GM18907 (cell line): Measurements from ENCODE around the gene CASP3.

Experiments used
- ATAC-seq: cut with Tn5 transposase; IDR thresholded peaks from one replicate; pipeline ENCODE4 v1.9.1; 2021; ENCODE audit warnings: mild to moderate bottlenecking, moderate library complexity; ENCODE audit not compliant: unreplicated experiment

The CASP3 gene

DNA sequence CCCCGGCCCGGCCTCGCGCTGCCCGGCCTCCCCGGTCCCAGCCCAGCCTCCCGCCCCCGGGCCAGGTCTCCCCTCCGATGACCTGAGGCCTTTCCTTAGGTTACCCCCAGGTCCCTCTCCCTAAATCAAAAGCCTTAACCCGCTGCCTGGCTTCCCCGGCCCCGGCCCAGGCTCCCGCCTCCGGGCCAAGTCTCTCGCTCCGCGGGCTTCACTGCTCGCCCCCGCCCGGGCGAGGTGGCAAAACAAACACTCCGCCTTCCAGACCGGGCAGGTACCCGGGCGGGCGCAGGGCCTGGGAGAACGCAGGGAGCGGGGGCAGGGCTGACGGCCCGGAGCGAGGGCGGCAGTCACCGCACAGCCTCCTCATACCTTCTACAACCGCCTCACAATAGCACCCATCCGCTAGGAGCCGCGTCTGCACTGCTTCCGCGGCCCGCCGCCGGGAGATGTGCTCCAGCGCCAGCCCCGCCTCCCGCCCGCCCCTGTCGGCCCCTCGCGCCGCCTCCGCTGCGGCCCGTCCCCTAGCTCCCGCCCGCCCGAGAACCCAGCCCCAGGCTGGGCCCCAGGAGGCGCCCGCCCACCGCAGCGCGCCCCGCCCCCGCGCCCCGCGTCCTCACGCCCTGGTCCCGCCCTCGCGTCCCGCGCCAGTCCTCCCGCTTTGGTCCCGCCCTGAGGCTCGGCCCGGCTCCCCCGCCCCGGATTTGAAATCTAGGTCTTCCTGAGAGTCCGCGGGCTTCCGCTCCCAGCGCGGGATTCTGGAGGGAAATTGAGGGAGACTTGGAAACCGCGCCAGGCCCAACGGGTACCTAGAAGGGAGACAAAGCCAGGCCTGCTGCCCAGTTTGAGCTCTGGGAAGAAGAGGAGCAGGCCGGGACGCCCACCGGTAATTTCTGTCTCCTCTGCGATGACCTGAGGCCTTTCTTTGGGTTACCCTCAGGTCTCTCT lies at the start of gene CASP3, which contains the start of gene PRIMPOL:
TSS of gene CASP3 (minus strand) at position 422 of the 945 bp plus-strand sequence. CDS start 10,994 bp downstream, outside the sequence.
TSS of gene PRIMPOL (plus strand) at position 713 of the 945 bp plus-strand sequence. CDS start 7,403 bp downstream, outside the sequence.
- peak; percentile 85 for ATAC-seq

DNA sequence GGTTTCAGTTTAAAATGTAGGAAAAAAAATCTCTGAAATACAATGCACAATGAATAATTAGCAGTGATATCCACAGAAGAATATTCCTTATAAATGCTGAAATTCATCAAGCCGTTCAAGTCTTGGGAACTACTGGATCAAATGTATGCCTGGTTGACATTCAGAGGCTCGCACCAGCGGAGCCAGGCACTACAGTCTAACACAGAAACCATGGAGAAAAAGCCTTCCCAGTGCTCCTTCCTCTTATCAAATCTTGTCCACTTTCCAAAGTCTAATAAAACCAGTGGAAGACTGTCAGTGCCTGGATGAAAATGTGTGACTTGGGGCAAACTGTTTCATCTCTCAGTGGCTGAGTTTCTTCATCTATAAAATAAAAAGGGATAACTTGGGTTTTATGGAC lies 48.7 kb upstream of the CASP3 start:
- ATAC-seq = no peak

DNA sequence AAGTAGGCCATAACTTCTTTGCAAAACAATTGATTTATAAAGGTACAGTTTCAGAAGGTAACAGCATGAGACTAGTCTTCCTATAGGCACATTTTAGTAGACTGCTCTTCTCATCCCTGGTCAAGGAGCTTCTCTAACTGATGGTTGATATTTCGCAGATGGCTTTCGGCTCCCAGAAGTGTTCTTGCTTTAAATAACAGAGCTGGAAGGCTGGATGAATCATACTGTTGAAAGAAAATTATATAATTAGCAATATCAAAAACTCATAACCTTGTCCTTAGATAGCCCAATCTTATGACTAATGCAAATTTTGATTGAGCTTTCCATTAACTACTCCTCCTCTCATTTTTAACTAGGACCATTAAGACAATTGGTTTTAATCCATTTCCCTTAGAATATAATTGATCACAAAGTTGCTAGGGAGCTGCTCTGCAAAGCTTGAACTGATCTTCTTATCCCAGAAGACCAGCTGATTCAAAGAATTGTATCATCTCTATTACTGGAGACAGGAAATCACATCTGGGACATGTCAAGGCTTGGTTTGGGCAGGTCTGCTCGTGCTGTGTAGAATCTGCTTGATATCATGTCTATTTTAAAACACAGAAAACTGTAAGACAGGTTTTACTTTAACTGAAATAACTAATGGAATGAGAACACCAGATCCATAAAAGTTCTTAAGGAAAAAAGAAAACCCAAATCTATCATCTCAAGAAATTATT lies 46.1 kb upstream of the CASP3 start:
- ATAC-seq = no peak

DNA sequence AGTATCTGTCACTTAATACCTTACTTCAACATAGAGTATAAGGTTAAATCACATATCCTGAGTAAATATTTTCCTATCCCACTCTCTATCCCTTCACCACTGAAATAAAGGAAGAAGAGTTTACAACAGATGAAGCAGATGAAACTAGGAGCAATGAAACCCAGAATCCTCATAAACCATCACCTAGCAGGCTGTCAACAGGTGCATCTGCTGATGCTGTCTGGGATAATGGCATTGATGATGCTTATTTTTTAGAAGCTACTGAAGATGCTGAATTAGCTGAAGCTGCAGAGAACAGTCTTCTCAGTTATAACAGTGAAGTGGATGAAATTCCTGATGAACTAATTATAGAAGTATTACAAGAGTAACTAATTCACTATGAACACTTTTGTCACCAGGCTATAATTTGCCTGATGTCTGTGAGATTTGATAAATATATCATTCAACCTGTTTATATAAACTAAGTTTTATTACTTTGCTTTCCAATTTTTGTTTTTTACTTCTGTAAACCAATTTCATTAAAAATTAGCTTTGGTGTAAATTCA lies 45.2 kb upstream of the CASP3 start:
- ATAC-seq = no peak

DNA sequence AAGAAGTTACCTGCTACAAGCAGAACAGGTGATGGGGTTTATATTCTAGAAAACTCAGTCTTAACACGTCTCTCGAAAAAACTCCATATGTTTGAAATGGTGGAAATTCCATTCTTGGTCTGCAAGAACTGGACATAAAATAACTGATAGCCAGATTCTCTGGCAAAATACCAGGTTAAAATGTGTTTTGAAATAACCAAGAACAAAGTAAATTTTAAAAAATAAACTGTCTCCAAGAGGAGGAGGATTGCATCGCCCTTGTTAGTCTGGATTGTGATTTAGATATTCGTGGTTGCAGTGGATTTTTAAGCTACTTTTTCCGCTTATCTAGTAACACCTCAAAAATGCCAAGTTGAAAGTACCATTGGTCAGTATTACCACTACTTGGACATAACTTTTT lies 43.8 kb upstream of the CASP3 start:
- ATAC-seq = no peak

DNA sequence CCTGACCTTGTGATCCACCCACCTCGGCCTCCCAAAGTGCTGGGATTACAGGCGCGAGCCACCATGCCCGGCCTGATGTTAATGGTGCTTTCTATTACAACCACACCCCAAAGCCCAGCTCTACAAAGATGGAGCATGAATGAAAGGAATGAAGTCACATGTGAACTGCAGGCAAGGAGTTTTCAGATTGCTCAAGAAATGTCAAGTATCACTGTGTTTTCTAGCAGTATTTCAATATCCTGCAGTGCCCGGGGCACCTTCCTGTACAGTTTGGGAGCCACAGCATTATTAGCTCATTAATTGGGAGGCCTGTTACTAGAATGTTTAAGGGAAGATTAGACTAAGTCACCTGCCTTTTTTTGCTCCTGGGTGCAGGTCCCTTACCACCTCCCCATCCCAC lies 40.4 kb upstream of the CASP3 start:
- ATAC-seq = no peak

DNA sequence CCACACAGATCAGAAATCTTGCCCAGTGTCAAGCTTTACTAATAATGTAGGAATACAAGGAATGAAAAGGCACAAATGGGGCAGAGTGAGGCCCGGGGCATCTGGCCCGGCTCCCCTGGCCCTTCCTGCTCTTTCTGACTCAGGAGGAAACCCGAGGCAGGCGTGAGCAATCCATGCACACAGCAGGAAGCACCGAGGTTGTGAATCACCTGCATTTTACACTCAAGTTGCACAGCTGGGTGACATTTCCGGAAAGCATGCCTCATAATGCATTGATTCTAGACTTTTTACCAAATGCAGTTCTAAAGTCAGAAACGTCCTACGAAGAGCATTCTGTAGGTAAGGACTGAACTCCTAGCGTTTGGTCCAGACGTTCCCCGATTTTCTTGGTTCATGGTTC lies 39.2 kb upstream of the CASP3 start:
- no peak for ATAC-seq

DNA sequence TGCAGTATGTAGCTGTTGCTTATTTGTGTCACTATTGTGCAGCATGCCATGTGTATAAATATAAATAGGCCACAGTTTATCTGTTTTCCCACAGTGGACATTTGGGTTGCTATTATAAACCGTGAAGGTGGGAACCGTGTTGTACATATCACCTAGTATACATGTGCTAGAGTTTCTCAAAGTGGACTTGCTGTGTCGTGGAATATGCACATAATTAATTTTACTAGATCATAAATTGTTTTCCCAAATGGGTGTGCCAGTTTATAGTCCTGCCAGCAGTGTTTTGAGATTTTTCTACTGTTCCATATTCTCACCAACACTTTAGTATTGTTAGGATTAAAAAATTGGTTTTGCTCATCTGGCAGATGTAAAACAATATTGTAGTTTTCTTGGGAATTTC lies 38.8 kb upstream of the CASP3 start:
- no peak for ATAC-seq

DNA sequence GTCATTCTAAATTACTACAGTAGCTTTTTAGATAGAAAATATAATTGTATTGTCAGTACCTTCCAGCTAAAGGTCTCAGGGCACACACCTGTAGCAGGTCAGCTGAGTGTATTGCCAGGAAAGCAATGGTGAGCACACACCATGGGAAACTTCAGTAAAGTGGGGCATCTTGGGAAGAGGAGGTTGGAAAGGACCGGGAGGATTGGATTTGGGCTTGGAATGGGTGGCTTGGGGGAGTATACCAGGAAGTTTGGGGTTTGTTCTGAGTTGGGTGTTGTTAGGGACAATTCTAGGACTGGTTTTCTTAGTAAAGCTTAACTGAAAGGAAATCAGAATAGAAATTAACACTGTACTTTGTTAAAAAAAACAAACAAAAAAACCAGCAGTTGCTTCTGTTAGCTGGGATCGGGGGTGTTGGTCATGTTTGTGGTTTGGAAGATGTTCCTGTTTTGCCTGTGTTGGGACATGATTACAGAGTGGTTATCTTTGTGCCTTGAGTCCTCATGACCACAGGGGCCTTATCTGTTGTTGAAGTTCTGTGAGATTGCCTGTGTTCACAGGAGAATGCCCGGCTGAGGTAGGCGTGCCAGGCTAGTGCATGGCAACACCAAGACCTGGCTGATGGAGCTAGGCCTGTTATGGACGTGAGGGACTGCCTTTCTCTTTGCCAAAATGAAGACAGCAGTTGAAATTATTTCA lies 35.4 kb upstream of the CASP3 start:
- ATAC-seq = no peak

DNA sequence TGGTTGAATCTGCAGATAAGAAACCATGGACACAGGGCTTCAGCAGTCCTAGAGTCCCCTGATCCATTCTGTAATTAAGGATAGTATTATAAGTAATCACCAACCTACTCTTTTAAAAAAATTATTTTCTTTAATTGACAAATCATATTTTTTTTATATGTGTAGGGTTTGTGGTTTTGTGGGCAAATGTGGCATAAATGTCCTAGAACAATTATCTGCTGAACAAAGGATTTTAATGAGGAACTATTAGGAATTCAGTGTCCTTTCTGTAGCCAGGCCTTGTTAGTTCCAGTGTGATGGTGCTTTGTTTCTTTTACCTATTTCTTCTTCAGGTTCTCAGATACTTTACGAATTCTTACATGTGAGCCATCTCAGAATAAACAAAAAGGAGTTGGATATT lies 32.7 kb upstream of the CASP3 start:
- ATAC-seq = no peak

DNA sequence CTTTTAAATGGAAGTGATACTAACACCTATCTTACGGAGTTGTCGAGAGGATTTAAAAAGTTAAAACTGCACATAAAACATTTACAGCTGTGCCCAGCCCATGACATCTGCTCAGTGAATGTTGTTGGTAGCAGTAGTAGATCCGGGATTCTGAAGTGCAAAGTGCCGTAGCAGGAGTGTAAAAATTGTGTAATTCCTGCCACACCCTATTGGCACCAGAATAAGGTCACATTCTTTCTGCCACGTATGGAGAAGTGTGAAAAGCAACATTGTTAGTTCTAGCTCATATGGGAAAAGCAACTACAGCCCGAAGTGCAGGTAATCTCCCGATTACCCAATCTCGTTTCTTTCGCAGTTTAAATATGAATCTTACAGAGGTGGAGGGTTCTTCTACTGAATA lies 31.5 kb upstream of the CASP3 start:
- no peak for ATAC-seq

DNA sequence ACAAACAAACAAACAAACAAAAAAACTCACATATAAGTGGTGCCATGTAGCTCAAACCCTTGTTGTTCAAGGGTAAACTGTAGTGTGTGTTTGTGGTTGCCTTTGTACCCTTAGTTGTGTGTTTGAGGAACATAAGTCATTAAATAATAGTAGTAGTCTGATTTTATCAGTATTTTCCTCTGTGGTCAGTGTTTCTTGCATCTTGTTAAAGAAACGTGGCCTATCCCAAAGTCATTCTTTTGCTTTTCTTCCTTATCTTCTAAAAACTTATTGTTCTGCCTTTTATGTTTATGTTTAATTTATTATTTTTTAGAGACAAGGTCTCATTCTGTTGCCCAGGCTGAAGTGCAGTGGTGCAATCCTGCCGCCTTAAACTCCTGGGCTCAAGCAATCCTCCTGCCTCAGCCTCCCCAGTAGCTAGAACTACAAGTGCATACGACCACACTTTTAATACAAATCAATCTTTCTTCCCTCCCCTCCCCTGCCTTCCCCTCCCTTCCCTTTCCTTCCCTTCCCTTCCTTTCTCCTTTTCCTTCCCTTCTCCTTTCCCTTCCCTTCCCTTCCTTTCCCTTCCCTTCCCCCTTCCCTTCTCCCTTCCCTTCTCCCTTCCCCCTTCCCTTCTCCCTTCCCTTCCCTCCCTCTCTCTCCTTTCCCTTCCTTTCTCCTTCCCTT lies 26.7 kb upstream of the CASP3 start:
- no peak for ATAC-seq

DNA sequence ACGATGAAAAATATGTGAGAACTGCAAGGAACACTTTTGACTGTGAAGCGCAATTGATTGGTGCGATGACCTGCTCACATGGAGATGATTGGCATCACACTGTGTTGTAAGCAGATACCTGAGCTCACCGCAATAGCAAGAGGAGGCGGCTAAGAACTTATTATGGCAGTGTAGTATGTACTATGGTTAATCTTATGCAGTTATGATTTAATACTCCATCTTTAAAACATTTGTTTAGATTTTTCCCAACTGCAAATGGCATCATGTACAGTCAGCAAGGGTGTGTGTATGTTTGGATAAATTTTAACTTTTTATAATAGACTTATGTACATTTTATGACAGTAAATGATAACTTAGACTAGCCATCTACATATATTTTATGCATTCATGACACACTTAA lies 25.8 kb upstream of the CASP3 start:
- ATAC-seq = no peak

DNA sequence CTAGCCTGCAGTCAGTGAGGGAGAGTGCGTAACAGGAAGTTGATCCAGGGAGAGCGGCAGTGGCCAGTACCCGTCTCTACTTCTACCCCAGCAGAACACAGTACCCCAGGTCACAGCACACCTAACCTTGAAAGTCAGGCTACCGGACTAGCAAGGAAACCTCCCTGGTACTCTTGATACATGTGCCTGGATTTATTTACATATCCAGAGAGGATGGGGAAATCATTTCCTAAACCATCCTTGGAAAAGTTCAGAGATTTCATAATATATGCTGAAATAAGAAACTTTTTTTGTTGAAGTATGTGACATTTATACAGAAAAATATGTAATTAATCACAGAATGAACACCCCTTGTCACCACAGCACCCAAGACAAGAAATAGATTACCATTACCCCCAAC lies 24.8 kb upstream of the CASP3 start:
- no peak for ATAC-seq

DNA sequence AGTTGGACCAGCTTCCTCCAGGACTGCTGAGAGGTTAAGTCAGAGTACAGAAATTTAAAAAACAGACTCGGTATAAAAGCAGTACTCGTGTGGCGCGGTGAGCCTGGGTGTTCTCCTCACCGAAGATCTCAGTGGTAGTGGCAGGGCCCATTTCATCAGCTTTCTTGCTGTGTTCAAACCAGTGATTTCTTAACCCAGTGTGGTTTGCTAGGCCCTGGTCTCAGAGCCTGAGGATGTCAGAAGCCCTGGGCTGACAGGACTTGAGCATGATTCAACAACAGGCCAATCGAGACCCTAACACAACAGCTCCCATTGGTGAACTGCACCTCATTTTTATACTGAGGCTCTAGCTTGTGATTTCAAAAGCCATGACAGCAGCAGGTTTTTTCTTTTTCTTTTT lies 23.5 kb upstream of the CASP3 start:
- ATAC-seq = no peak

DNA sequence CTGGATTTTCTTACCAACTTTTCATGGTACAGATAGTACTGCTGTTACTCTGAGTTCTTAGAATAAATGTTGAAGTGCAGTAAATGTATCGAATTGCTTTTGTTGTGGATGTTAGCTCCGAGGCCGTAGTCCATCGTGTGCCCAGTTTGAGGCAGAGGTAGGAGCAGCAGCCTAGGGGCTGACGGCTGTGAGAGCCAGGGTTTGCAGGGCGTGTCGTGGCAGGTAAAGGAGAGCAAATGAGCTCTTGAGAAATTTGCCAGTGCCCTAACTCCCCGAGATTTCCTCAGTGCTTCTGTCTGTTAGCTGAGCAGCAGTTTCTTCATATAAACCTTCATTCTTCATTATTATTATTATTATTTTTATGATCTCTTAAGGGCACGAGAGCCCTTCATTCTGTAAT lies 21.9 kb upstream of the CASP3 start:
- no peak for ATAC-seq

DNA sequence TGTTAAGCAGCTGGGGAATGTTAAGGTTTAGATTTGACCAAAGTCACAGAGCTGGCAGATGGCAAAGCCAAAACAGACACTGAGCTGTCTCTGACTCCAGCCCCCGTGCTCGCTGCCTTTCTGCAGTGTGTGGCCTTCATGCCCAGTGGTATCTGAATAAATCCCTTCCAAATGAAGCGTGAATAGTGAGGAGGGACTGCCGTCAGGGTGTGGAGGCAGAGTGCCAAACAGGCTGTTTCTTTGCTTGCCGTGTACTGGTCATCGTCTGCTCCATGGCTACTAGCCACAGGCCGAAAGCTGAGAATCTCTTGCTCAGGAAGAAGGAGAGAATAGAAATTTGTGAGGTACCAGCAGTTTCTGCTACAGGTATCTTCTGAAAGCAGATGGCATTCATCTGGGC lies 20.0 kb upstream of the CASP3 start:
- ATAC-seq = no peak

DNA sequence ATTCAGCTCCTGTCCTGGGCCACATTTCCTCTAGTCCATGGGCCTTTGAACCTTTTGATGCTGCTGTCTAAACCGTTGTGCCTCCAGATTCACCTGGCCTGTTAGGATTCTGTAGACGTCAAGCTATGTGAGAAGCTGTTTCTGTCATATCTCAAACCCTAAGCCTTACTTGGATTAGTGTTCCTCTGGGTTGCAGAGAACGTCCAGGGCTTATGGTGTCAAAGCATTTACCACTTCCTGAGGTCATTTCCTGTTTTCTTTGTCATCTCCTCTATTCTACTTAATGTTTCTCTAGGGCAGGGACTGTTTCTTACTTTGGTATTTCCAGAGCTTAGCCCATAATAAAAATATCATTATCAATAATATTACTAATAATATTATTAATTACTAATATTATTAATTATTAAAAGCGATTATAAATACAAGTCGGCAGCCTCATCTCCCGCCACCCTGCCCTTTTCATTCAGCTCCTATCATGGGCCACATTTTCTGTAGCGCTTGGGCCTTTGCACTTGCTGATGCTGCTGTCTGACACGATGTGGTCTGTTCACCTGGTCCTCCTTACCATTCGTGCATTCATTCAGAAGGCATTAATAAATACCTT lies 19.4 kb upstream of the CASP3 start:
- ATAC-seq = peak; percentile 52

DNA sequence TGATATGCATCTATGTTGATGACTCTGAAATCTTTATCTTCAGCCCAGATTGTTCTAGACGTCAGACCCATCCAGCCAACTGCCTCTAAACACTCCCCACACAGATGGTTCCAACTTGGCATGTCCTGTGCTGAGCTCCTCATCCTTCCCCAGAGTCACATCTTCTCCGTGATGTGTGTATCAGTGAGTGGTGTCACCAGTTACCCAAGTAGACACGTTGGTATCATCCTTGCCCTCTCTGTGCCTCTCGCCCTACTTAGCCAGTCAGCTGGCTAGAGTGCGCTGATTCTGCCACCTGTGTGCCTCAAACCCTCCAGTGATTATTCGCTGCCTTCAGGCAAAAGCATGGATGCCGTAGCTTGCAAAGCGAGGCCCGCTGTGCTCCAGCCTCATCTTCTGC lies 18.8 kb upstream of the CASP3 start:
- ATAC-seq = peak; percentile 9

DNA sequence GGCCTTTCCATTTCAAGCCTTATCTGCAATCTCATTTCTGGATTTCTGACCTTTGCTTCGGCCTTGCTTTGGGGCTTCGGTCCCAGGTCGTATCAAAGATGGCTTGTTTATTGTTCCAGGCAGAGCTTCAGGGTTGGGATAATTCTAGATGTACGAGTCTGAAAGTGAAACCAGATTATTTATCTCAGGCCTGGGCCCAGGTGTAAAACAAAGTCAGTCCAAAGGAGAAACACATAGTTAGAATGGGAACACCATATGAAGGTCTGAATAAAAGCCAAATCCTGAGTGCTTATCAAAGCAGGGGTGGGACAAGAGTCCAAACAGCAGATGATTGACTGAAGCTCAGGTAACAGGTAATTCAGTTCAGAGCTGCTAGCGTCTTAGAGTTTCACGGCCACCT lies 17.4 kb upstream of the CASP3 start:
- ATAC-seq = no peak
